Right cardiac atrium (tissue), 5 donors: Measurements from ENCODE around the gene ZNF776. TPM values are rescaled to one million over a fixed set of nuclear protein-coding genes. Genes with fewer than 3 reads are reported as not detected.
"Not testable (repeated sequence)": the region's sequence is repeated elsewhere in the genome, so short reads cannot be mapped to it uniquely, and the experiment has no call there.

Source experiments
- ATAC-seq, 2 donors: fragments of 200-7000 bp; cut with Tn5 transposase; one replicate each; pipeline versions ENCODE4 v1.8.0 to v1.9.1; 2020; ENCODE audit warnings: moderate library complexity in 2 of 2, mild to moderate bottlenecking in 1 of 2
- DNase-seq, 3 donors: peaks; one replicate each; pipeline ENCODE4 v3.0.0-alpha.2; 2020
- H3K27ac ChIP-seq: one replicate; pipeline ENCODE4 v1.5.1; 2013; ENCODE audit warnings: mild to moderate bottlenecking, low read length, control low read depth, moderate library complexity
- H3K27me3 ChIP-seq: one replicate; pipeline ENCODE4 v1.6.1; 2013; ENCODE audit not compliant: control insufficient read depth, insufficient read depth
- H3K4me1 ChIP-seq: one replicate; pipeline ENCODE4 v1.6.1; 2013; ENCODE audit warnings: low read length; ENCODE audit not compliant: control insufficient read depth, insufficient read depth
- H3K4me3 ChIP-seq: one replicate; pipeline ENCODE4 v1.5.1; 2013; ENCODE audit warnings: low read length, control low read depth
- H3K9me3 ChIP-seq: one replicate; pipeline ENCODE4 v1.6.1; 2013; ENCODE audit warnings: low read length; ENCODE audit not compliant: control insufficient read depth
- WGBS: extraction: QIAGEN DNeasy Blood & Tissue Kit; methylation state at CpG from one replicate; pipeline ENCODE4 v1.1.7; 2013; 5-methylcytosine and 5-hydroxymethylcytosine counted together
- intact Hi-C, 4 donors: fragments of 100-400 bp; cut with DNase I; formaldehyde crosslinking; loops; one replicate each; pipeline versions ENCODE4 v1.11.0 to v1.14.0; 2022 to 2023
- long read RNA-seq, 4 donors: library from polyadenylated mRNA; unstranded; transcript quantifications; one replicate each; pipeline ENCODE4 v2.0.0, GENCODE V29; 2020 to 2021
- polyA plus RNA-seq: library from polyadenylated mRNA; stranded (reverse); fragments of 200-250 nt; gene quantifications from one replicate; pipeline ENCODE4 v1.2.3, GENCODE V29; 2013
- total RNA-seq, 4 donors: library from RNA; stranded (reverse); fragmentation: NEBNext Ultra II Directional; extraction: Animal tissue kit (Norgen Biotek cat#: 25700); gene quantifications; one replicate each; pipeline ENCODE4 v1.2.1, GENCODE V29; 2021
- donor health status: healthy with polysubstance abuse.
- donor health status: DM: no; HTN: yes; CAD: no.
- donor health status: DM: no; HTN: no; CAD: no.
- donor health status: DM: no; HTN: yes; CAD: no; lungs with severe emphysema.
- donor health status: DM: yes; HTN: yes; CAD: no.

ZNF776 gene
- total RNA-seq: 10 to 100 TPM; 11.9 to 16.0 (median 13.7) TPM
- 8.7 TPM for polyA plus RNA-seq
- long read RNA-seq, donor 1, full-length matches to known transcripts: 4 of 11 reads
- long read RNA-seq, donor 1, partial matches to known transcripts: 0 of 11 reads
- long read RNA-seq, donor 1, other reads (novel, unspliced or antisense): 7 of 11 reads
- long read RNA-seq, donor 2, full-length matches to known transcripts: 1 of 3 reads
- long read RNA-seq, donor 2, partial matches to known transcripts: 0 of 3 reads
- long read RNA-seq, donor 2, other reads (novel, unspliced or antisense): 2 of 3 reads
- long read RNA-seq, donor 3, full-length matches to known transcripts: 19 of 43 reads
- long read RNA-seq, donor 3, partial matches to known transcripts: 0 of 43 reads
- long read RNA-seq, donor 3, other reads (novel, unspliced or antisense): 24 of 43 reads
- long read RNA-seq, donor 4, full-length matches to known transcripts: 3 of 4 reads
- long read RNA-seq, donor 4, partial matches to known transcripts: 0 of 4 reads
- long read RNA-seq, donor 4, other reads (novel, unspliced or antisense): 1 of 4 reads

- Histone ChIP-seq H3K9me3 (peaks cover 6% of the 10 kb centered on the region), H3K27ac (peak within 1 kb of the TSS; percentile 55), H3K4me3 (peak within 1 kb of the TSS; percentile 93), H3K4me1 (peaks cover 9% of the 10 kb centered on the region), H3K27me3 (no peaks in the 10 kb centered on the region)
- intact Hi-C loops: loop anchor here in 1 of 4 donors (10.0 kb wide), 1 partner anchor 408 kb away; the partner anchor contains the start of gene ZNF329
- peak; percentile 78 to 90 (median 87) for DNase-seq
- ATAC-seq: peak; percentile 97 to 98
- 2% methylated on average over 51 of the region's 51 CpGs for WGBS
Measured at GRCh38 chr19:57746580-57747471, at the start of gene ZNF776. ZNF776 (plus strand) TSS chr19:57746815; CDS start chr19:57747059, 244 bp downstream.

GRCh38 chr19:57701625-57702024, 45.0 kb upstream of the ZNF776 start:
- Histone ChIP-seq H3K9me3 (peaks cover 14% of the 10 kb centered on the region), H3K4me3 (no peak overlapping the region), H3K4me1 (no peaks in the 10 kb centered on the region), H3K27ac (no peak overlapping the region), H3K27me3 (no peaks in the 10 kb centered on the region)
- DNase-seq: no peak
- no peak for ATAC-seq
- intact Hi-C loops: no loop called here
- 98% methylated on average over 6 of the region's 6 CpGs for WGBS

- 91% methylated on average over 1 of the region's 1 CpG for WGBS
- ATAC-seq (no peak), DNase-seq (no peak)
- intact Hi-C loops: no loop called here
- H3K27ac ChIP-seq: no peak overlapping the region
- peaks cover 13% of the 10 kb centered on the region for H3K9me3 ChIP-seq
- H3K4me3 ChIP-seq: no peak overlapping the region
- H3K4me1 ChIP-seq: no peaks in the 10 kb centered on the region
- H3K27me3 ChIP-seq: no peaks in the 10 kb centered on the region
Measured at GRCh38 chr19:57706346-57706745, 40.3 kb upstream of the ZNF776 start.

- no peaks in the 10 kb centered on the region for H3K27me3 ChIP-seq
- H3K4me1 ChIP-seq: no peaks in the 10 kb centered on the region
- peak within 1 kb of the TSS; percentile 45 for H3K4me3 ChIP-seq
- 1% methylated on average over 53 of the region's 53 CpGs for WGBS
- intact Hi-C loops: no loop called here
- peak within 1 kb of the TSS; percentile 68 for H3K27ac ChIP-seq
- peaks cover 4% of the 10 kb centered on the region for H3K9me3 ChIP-seq
- ATAC-seq (peak; percentile 79 to 91), DNase-seq (peak; percentile 47 to 70 (median 70))
Measured at GRCh38 chr19:57708641-57709361, 37.8 kb upstream of the ZNF776 start, which contains the start of gene ZNF154. ZNF154 (minus strand) TSS chr19:57709204; CDS start chr19:57708971, 233 bp downstream.

GRCh38 chr19:57709616-57710015, 37.0 kb upstream of the ZNF776 start:
- Histone ChIP-seq H3K4me1 (no peaks in the 10 kb centered on the region), H3K27me3 (no peaks in the 10 kb centered on the region), H3K9me3 (peaks cover 2% of the 10 kb centered on the region), H3K27ac (no peak overlapping the region), H3K4me3 (peak overlapping the region; percentile 45)
- ATAC-seq: no peak
- 61% methylated on average over 15 of the region's 15 CpGs for WGBS
- intact Hi-C loops: no loop called here
- DNase-seq: no peak

- no peak for ATAC-seq
- DNase-seq: no peak
- intact Hi-C loops: no loop called here
- H3K4me1 ChIP-seq: no peaks in the 10 kb centered on the region
- 58% methylated on average over 1 of the region's 1 CpG for WGBS
- H3K9me3 ChIP-seq: no peaks in the 10 kb centered on the region
- no peaks in the 10 kb centered on the region for H3K27me3 ChIP-seq
- no peak overlapping the region for H3K4me3 ChIP-seq
- H3K27ac ChIP-seq: no peak overlapping the region
Measured at GRCh38 chr19:57712222-57712621, 34.4 kb upstream of the ZNF776 start.

GRCh38 chr19:57719424-57719823, 27.2 kb upstream of the ZNF776 start:
- H3K27me3 ChIP-seq: no peaks in the 10 kb centered on the region
- no peak for ATAC-seq
- H3K4me1 ChIP-seq: no peaks in the 10 kb centered on the region
- no peak for DNase-seq
- H3K27ac ChIP-seq: no peak overlapping the region
- no peak overlapping the region for H3K4me3 ChIP-seq
- intact Hi-C loops: no loop called here
- H3K9me3 ChIP-seq: peaks cover 14% of the 10 kb centered on the region

- Histone ChIP-seq H3K4me3 (no peak overlapping the region), H3K27ac (no peak overlapping the region), H3K4me1 (no peaks in the 10 kb centered on the region), H3K27me3 (no peaks in the 10 kb centered on the region), H3K9me3 (peaks cover 14% of the 10 kb centered on the region)
- intact Hi-C loops: no loop called here
- ATAC-seq: no peak
- WGBS: 87% methylated on average over 4 of the region's 4 CpGs
- no peak for DNase-seq
Measured at GRCh38 chr19:57719901-57720519, 26.6 kb upstream of the ZNF776 start.

GRCh38 chr19:57720878-57721277, 25.7 kb upstream of the ZNF776 start:
- ATAC-seq (no peak), DNase-seq (no peak)
- Histone ChIP-seq H3K4me3 (no peak overlapping the region), H3K4me1 (no peaks in the 10 kb centered on the region), H3K27ac (no peak overlapping the region), H3K27me3 (no peaks in the 10 kb centered on the region), H3K9me3 (peaks cover 14% of the 10 kb centered on the region)
- 97% methylated on average over 10 of the region's 10 CpGs for WGBS
- intact Hi-C loops: no loop called here

- 5% methylated on average over 10 of the region's 10 CpGs for WGBS
- ATAC-seq: peak; percentile 62 to 82
- H3K4me3 ChIP-seq, H3K27ac ChIP-seq, H3K4me1 ChIP-seq, H3K27me3 ChIP-seq, H3K9me3 ChIP-seq: not testable (repeated sequence)
- peak; percentile 58 to 81 (median 73) for DNase-seq
- intact Hi-C loops: loop anchor here in 1 of 4 donors (5.0 kb wide), 1 partner anchor 419 kb away; no protein-coding TSS in a partner anchor
Measured at GRCh38 chr19:57738320-57738719, 8.3 kb upstream of the ZNF776 start.
